Neural cell (in vitro differentiated cells): ENCODE measurements around the gene CATSPERB. TPM values are rescaled to one million over a fixed set of nuclear protein-coding genes. Genes with fewer than 3 reads are reported as not detected.

Experiments used
- H2AFZ ChIP-seq: fragments of 200-600, 300-800 bp; sonication (generic), shearing (Covaris generic); 2 replicates; pipeline ENCODE4 v1.6.0; 2014; ENCODE audit warnings: low read depth, mild to moderate bottlenecking, antibody characterized with exemption, low read length, moderate library complexity
- H3F3A ChIP-seq: fragments of 200-600 bp; shearing (Covaris generic); 2 replicates; pipeline ENCODE4 v1.6.1; 2016; ENCODE audit warnings: mild to moderate bottlenecking, moderate library complexity, mixed read lengths, antibody characterized with exemption, low read length; ENCODE audit not compliant: insufficient read depth, poor library complexity, severe bottlenecking
- H3K27ac ChIP-seq: fragments of 200-600, 300-800 bp; sonication (generic), shearing (Covaris generic); 2 replicates; pipeline ENCODE4 v1.5.1; 2014; ENCODE audit warnings: mild to moderate bottlenecking, low read length, moderate library complexity
- H3K27me3 ChIP-seq: fragments of 300-800, 200-600 bp; sonication (generic), shearing (Covaris generic); 2 replicates; pipeline ENCODE4 v1.6.0; 2014; ENCODE audit warnings: mild to moderate bottlenecking, low read depth, low read length, moderate library complexity; ENCODE audit not compliant: insufficient read depth
- H3K36me3 ChIP-seq: fragments of 300-800, 200-600 bp; sonication (generic), shearing (Covaris generic); 2 replicates; pipeline ENCODE4 v1.5.1; 2014; ENCODE audit warnings: mild to moderate bottlenecking, antibody characterized with exemption, low read length, moderate library complexity; ENCODE audit not compliant: insufficient read depth
- H3K4me2 ChIP-seq: fragments of 300-800, 200-600 bp; sonication (generic), shearing (Covaris generic); 2 replicates; pipeline ENCODE4 v1.6.0; 2014; ENCODE audit warnings: mild to moderate bottlenecking, low read length
- H3K4me3 ChIP-seq: fragments of 300-800, 200-600 bp; sonication (generic), shearing (Covaris generic); 2 replicates; pipeline ENCODE4 v1.5.1; 2014; ENCODE audit warnings: mild to moderate bottlenecking, low read length, moderate library complexity
- H3K79me2 ChIP-seq: fragments of 200-600 bp; shearing (Covaris generic); replicated peaks from 2 replicates; pipeline ENCODE4 v1.6.0; 2014; ENCODE audit warnings: mild to moderate bottlenecking, low read length, moderate library complexity; ENCODE audit not compliant: insufficient read depth
- H3K9ac ChIP-seq: fragments of 300-800, 200-600 bp; sonication (generic), shearing (Covaris generic); 2 replicates; pipeline ENCODE4 v1.6.1; 2016; ENCODE audit warnings: mild to moderate bottlenecking, low read length, mixed read lengths
- H3K9me2 ChIP-seq: fragments of 200-600 bp; shearing (Covaris generic); 2 replicates; pipeline ENCODE4 v1.6.1; 2016; ENCODE audit warnings: mild to moderate bottlenecking, low read length, mixed read lengths; ENCODE audit not compliant: insufficient read depth
- H3K9me3 ChIP-seq: fragments of 200-600, 300-800 bp; sonication (generic), shearing (Covaris generic); 2 replicates; pipeline ENCODE4 v1.6.1; 2016; ENCODE audit warnings: mild to moderate bottlenecking, mixed run types, low read length, moderate library complexity, mixed read lengths
- H4K20me1 ChIP-seq: fragments of 200-600 bp; shearing (Covaris generic); 2 replicates; pipeline ENCODE4 v1.6.1; 2016; ENCODE audit warnings: mild to moderate bottlenecking, mixed run types; ENCODE audit not compliant: insufficient read depth
- EP300 ChIP-seq: fragments of 450-650 bp; conservative IDR thresholded peaks from 2 replicates; pipeline ENCODE4 v1.6.1; 2014; ENCODE audit warnings: antibody characterized with exemption, mild to moderate bottlenecking, moderate library complexity; ENCODE audit not compliant: poor library complexity, severe bottlenecking
- EZH2 ChIP-seq: fragments of 200-600, 300-800 bp; shearing (Covaris generic), sonication (generic); IDR thresholded peaks from 2 replicates; pipeline ENCODE4 v1.6.1; 2014; ENCODE audit warnings: antibody characterized with exemption, low read length, borderline replicate concordance, mild to moderate bottlenecking; ENCODE audit not compliant: insufficient read depth, poor library complexity, severe bottlenecking
- MXI1 ChIP-seq: fragments of 450-650 bp; conservative IDR thresholded peaks from 2 replicates; pipeline ENCODE4 v1.6.1; 2014; ENCODE audit warnings: antibody characterized with exemption, mild to moderate bottlenecking; ENCODE audit not compliant: poor library complexity, severe bottlenecking
- POLR2AphosphoS5 ChIP-seq: IDR thresholded peaks from 2 replicates; pipeline ENCODE4 v1.6.1; 2012
- RAD21 ChIP-seq: fragments of 450-650 bp; conservative IDR thresholded peaks from 2 replicates; pipeline ENCODE4 v1.6.1; 2014; ENCODE audit warnings: antibody characterized with exemption, mild to moderate bottlenecking, moderate library complexity
- SMC3 ChIP-seq: fragments of 450-650 bp; conservative IDR thresholded peaks from 2 replicates; pipeline ENCODE4 v1.6.1; 2014; ENCODE audit warnings: antibody characterized with exemption, mild to moderate bottlenecking, moderate library complexity; ENCODE audit not compliant: poor library complexity
- TAF1 ChIP-seq: IDR thresholded peaks from 2 replicates; pipeline ENCODE4 v1.6.1; 2012; ENCODE audit warnings: low read depth
- polyA plus RNA-seq: library from polyadenylated mRNA; depleted of rRNA; stranded (reverse); fragments of >200 nt; gene quantifications from 2 replicates; pipeline ENCODE4 v1.2.3, GENCODE V29; 2014
- TF ChIP-seq, protein P1 (sequence below): IDR thresholded peaks from 2 replicates; pipeline ENCODE4 v1.6.1; 2012; ENCODE audit warnings: borderline replicate concordance
- TF ChIP-seq, protein P2 (sequence below): fragments of 450-650 bp; IDR thresholded peaks from 2 replicates; pipeline ENCODE4 v1.5.1; 2014; ENCODE audit warnings: antibody characterized with exemption, mild to moderate bottlenecking, moderate library complexity; ENCODE audit not compliant: poor library complexity, severe bottlenecking

CATSPERB gene
- polyA plus RNA-seq, 1 donor from 2014 or later: not detected

GRCh38 chr14:91694643-91695042 lies 37.2 kb downstream of the CATSPERB start:
- H3K27me3 ChIP-seq: no peaks in the 10 kb centered on the region
- H3K9me2 ChIP-seq: no peaks in the 10 kb centered on the region
- H3K27ac ChIP-seq: no peak overlapping the region
- H2AFZ ChIP-seq: no peak overlapping the region
- no peak for TF ChIP-seq EZH2
- TF ChIP-seq EP300: no peak
- TF ChIP-seq RAD21: no peak
- TF ChIP-seq POLR2AphosphoS5: no peak
- TF ChIP-seq, protein P1, sequence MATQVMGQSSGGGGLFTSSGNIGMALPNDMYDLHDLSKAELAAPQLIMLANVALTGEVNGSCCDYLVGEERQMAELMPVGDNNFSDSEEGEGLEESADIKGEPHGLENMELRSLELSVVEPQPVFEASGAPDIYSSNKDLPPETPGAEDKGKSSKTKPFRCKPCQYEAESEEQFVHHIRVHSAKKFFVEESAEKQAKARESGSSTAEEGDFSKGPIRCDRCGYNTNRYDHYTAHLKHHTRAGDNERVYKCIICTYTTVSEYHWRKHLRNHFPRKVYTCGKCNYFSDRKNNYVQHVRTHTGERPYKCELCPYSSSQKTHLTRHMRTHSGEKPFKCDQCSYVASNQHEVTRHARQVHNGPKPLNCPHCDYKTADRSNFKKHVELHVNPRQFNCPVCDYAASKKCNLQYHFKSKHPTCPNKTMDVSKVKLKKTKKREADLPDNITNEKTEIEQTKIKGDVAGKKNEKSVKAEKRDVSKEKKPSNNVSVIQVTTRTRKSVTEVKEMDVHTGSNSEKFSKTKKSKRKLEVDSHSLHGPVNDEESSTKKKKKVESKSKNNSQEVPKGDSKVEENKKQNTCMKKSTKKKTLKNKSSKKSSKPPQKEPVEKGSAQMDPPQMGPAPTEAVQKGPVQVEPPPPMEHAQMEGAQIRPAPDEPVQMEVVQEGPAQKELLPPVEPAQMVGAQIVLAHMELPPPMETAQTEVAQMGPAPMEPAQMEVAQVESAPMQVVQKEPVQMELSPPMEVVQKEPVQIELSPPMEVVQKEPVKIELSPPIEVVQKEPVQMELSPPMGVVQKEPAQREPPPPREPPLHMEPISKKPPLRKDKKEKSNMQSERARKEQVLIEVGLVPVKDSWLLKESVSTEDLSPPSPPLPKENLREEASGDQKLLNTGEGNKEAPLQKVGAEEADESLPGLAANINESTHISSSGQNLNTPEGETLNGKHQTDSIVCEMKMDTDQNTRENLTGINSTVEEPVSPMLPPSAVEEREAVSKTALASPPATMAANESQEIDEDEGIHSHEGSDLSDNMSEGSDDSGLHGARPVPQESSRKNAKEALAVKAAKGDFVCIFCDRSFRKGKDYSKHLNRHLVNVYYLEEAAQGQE: no peak
- TF ChIP-seq MXI1: no peak
- TF ChIP-seq, protein P2, sequence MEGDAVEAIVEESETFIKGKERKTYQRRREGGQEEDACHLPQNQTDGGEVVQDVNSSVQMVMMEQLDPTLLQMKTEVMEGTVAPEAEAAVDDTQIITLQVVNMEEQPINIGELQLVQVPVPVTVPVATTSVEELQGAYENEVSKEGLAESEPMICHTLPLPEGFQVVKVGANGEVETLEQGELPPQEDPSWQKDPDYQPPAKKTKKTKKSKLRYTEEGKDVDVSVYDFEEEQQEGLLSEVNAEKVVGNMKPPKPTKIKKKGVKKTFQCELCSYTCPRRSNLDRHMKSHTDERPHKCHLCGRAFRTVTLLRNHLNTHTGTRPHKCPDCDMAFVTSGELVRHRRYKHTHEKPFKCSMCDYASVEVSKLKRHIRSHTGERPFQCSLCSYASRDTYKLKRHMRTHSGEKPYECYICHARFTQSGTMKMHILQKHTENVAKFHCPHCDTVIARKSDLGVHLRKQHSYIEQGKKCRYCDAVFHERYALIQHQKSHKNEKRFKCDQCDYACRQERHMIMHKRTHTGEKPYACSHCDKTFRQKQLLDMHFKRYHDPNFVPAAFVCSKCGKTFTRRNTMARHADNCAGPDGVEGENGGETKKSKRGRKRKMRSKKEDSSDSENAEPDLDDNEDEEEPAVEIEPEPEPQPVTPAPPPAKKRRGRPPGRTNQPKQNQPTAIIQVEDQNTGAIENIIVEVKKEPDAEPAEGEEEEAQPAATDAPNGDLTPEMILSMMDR: no peak
- TF ChIP-seq TAF1: no peak
- no peak for TF ChIP-seq SMC3
- no peaks in the 10 kb centered on the region for H3K79me2 ChIP-seq
- H3F3A ChIP-seq: no peaks in the 10 kb centered on the region
- H4K20me1 ChIP-seq: no peaks in the 10 kb centered on the region
- H3K9ac ChIP-seq: no peak overlapping the region
- H3K9me3 ChIP-seq: peaks cover 5% of the 10 kb centered on the region
- H3K36me3 ChIP-seq: no peaks in the 10 kb centered on the region
- H3K4me2 ChIP-seq: no peak overlapping the region
- H3K4me3 ChIP-seq: no peak overlapping the region

DNA sequence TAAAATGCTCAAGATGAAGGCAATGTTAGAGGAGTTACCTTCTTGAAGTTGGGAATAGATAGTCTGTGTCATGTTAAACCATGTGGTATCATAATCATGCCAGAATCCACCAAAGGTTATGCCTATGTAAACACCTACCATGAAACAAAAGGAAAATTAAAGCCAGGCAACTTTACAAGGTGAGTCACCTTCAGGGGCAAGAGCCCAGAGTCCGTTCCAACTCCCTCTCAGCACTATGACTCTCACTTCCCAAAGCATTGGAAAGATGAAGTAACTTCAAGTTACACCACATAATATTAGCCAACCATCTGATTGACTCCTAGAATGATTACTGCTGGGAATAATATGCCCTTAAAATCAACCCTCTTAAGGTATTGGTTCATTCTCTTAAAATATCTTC lies 38.5 kb downstream of the CATSPERB start:
- Histone ChIP-seq H3K4me2 (no peak overlapping the region), H3F3A (no peaks in the 10 kb centered on the region), H2AFZ (no peak overlapping the region), H3K9me2 (no peaks in the 10 kb centered on the region), H3K79me2 (no peaks in the 10 kb centered on the region), H3K9ac (no peak overlapping the region), H3K27ac (no peak overlapping the region), H3K4me3 (no peak overlapping the region), H3K27me3 (no peaks in the 10 kb centered on the region), H4K20me1 (no peaks in the 10 kb centered on the region), H3K9me3 (peaks cover 5% of the 10 kb centered on the region), H3K36me3 (no peaks in the 10 kb centered on the region)
- TF ChIP-seq SMC3 (no peak), TAF1 (no peak), MXI1 (no peak), RAD21 (no peak), EP300 (no peak), POLR2AphosphoS5 (no peak), EZH2 (no peak)
- TF ChIP-seq, protein P1: no peak
- TF ChIP-seq, protein P2: no peak
